Upper lobe of left lung (tissue), 4 donors: ENCODE results near the gene AGBL4.

ENCODE experiments used
- CTCF ChIP-seq, 6 experiments: fragments of 450-650 bp in 4 of 6; fragments of 200-600 bp in 2 of 6; sonication (generic) in 2 of 6; IDR thresholded peaks; one replicate each; pipeline ENCODE4 v1.5.1; 2016 to 2019; ENCODE audit warnings: antibody characterized with exemption in 6 of 6
- POLR2AphosphoS5 ChIP-seq, 2 donors: sonication (generic); formaldehyde crosslinking; IDR thresholded peaks; one replicate each; pipeline ENCODE4 v1.5.1; 2017; ENCODE audit warnings: antibody characterized with exemption in 2 of 2

DNA sequence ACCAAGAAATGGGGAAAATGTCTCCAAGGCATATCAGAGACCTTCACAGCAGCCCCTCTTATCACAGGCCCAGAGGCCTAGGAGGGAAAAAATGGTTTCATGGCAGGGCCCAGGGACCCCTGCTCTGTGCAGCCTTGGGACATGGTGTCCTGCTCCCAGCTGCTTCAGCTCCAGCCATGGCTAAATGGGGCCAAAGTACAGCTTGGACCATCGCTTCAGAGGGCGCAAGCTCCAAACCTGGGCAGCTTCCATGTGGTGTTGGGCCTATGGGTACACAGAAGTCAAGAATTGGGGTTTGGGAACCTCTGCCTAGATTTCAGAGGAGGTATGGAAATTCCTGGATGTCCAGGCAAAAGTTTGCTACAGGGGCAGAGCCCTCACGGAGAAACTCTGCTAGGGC is 964.7 kb downstream of the AGBL4 start:
- TF ChIP-seq CTCF (IDR thresholded peaks at IDR 0.05) = no peak
- TF ChIP-seq POLR2AphosphoS5 (IDR thresholded peaks at IDR 0.05) = no peak
